Erythroblast (primary cell): ENCODE results near the gene GCM1.

Source experiments
- GATA1 ChIP-seq: IDR thresholded peaks from 2 replicates; pipeline ENCODE4 v1.6.1; 2011; ENCODE audit warnings: low read depth, mild to moderate bottlenecking, control low read depth, low read length, moderate library complexity
- POLR2A ChIP-seq: IDR thresholded peaks from 2 replicates; pipeline ENCODE4 v1.6.1; 2011; ENCODE audit warnings: mild to moderate bottlenecking, low read length

GRCh38 chr6:53100561-53100960, 48.1 kb downstream of the GCM1 start:
- TF ChIP-seq POLR2A (no peak), GATA1 (no peak)
